Uterus (tissue), 4 donors: ENCODE data around the gene BBS7. TPM values are rescaled to one million over a fixed set of nuclear protein-coding genes. Genes with fewer than 3 reads are reported as not detected.

Experiments used
- DNase-seq, 2 donors: peaks; one replicate each; pipeline ENCODE4 v3.0.0-alpha.2; 2019 to 2020
- H3K27ac ChIP-seq, 2 donors: fragments of 200-600 bp; sonication (generic); 1 replicate in 1 of 2; 2 replicates in 1 of 2; pipeline ENCODE4 v1.5.1; 2016 to 2018
- H3K27me3 ChIP-seq, 2 donors: fragments of 200-600 bp; sonication (generic); one replicate each; pipeline ENCODE4 v1.5.1; 2018 to 2019; ENCODE audit warnings: control low read depth in 1 of 2
- H3K36me3 ChIP-seq, 2 donors: fragments of 200-600 bp; sonication (generic); one replicate each; pipeline ENCODE4 v1.5.1; 2019; ENCODE audit warnings: control low read depth in 1 of 2
- H3K4me1 ChIP-seq, 2 donors: fragments of 200-600 bp; sonication (generic); one replicate each; pipeline ENCODE4 v1.5.1; 2018 to 2019; ENCODE audit warnings: control low read depth in 1 of 2
- H3K4me3 ChIP-seq, 2 donors: fragments of 200-600 bp; sonication (generic); 1 replicate in 1 of 2; 2 replicates in 1 of 2; pipeline ENCODE4 v1.5.1; 2018 to 2019; ENCODE audit warnings: mild to moderate bottlenecking in 1 of 2
- H3K9me3 ChIP-seq, 2 donors: fragments of 200-600 bp; sonication (generic); one replicate each; pipeline ENCODE4 v1.5.1; 2019; ENCODE audit warnings: control low read depth in 1 of 2
- POLR2A ChIP-seq, 2 donors: fragments of 450-650 bp; IDR thresholded peaks; one replicate each; pipeline ENCODE4 v1.6.1; 2016; ENCODE audit warnings: antibody characterized with exemption in 2 of 2, mild to moderate bottlenecking in 1 of 2, moderate library complexity in 1 of 2
- intact Hi-C: fragments of 100-400 bp; cut with DNase I; formaldehyde crosslinking; loops from one replicate; pipeline ENCODE4 v1.15.1; 2023; ENCODE audit warnings: low total_unique reads
- total RNA-seq, 4 donors: library from RNA; depleted of rRNA in 3 of 4; stranded (reverse); fragments of >200 nt in 3 of 4; gene quantifications; one replicate each; pipeline versions ENCODE4 v1.1.0 to v1.2.4, GENCODE V29; 2014 to 2023
- TF ChIP-seq, protein P1 (sequence below), 4 experiments: fragments of 200-600 bp in 2 of 4; fragments of 450-650 bp in 2 of 4; sonication (generic) in 2 of 4; IDR thresholded peaks; one replicate each; pipeline ENCODE4 v1.5.1; 2016 to 2019; ENCODE audit warnings: antibody characterized with exemption in 4 of 4, mild to moderate bottlenecking in 2 of 4, moderate library complexity in 1 of 4
- donor health status: DM: yes; HTN: yes; CAD: no.

Gene BBS7
- total RNA-seq, 4 donors from 2014 or later, result 10.3 to 55.8 (median 35.2) TPM

DNA sequence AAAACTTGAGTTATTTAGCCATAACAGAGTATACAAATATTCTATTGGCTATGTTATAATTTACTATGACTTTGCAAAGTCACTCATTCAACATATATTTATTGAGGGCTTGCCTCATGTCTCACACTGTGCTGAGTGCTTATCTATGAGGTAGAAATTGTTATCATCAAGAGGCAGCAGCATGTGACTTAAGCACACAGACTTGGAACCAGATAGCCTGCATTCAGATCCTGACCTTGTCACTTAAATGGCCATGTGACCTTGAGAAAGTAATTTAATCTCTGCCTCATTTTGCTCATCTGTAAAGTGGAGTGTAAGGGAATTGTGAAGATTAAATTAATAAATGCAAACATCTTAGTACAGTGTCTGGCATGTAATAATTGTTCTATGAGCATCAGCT lies 79.3 kb downstream of the BBS7 start:
- no peaks in the 10 kb centered on the region for H3K27me3 ChIP-seq
- H3K4me1 ChIP-seq, result no peaks in the 10 kb centered on the region
- H3K27ac ChIP-seq, result no peak overlapping the region
- H3K36me3 ChIP-seq, result no peaks in the 10 kb centered on the region
- no peak for TF ChIP-seq POLR2A (IDR thresholded peaks at IDR 0.05)
- TF ChIP-seq, protein P1, sequence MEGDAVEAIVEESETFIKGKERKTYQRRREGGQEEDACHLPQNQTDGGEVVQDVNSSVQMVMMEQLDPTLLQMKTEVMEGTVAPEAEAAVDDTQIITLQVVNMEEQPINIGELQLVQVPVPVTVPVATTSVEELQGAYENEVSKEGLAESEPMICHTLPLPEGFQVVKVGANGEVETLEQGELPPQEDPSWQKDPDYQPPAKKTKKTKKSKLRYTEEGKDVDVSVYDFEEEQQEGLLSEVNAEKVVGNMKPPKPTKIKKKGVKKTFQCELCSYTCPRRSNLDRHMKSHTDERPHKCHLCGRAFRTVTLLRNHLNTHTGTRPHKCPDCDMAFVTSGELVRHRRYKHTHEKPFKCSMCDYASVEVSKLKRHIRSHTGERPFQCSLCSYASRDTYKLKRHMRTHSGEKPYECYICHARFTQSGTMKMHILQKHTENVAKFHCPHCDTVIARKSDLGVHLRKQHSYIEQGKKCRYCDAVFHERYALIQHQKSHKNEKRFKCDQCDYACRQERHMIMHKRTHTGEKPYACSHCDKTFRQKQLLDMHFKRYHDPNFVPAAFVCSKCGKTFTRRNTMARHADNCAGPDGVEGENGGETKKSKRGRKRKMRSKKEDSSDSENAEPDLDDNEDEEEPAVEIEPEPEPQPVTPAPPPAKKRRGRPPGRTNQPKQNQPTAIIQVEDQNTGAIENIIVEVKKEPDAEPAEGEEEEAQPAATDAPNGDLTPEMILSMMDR (IDR thresholded peaks at IDR 0.05), result no peak
- intact Hi-C loops, result no loop called here
- H3K4me3 ChIP-seq, result no peak overlapping the region
- DNase-seq, result no peak
- H3K9me3 ChIP-seq, result no peaks in the 10 kb centered on the region

DNA sequence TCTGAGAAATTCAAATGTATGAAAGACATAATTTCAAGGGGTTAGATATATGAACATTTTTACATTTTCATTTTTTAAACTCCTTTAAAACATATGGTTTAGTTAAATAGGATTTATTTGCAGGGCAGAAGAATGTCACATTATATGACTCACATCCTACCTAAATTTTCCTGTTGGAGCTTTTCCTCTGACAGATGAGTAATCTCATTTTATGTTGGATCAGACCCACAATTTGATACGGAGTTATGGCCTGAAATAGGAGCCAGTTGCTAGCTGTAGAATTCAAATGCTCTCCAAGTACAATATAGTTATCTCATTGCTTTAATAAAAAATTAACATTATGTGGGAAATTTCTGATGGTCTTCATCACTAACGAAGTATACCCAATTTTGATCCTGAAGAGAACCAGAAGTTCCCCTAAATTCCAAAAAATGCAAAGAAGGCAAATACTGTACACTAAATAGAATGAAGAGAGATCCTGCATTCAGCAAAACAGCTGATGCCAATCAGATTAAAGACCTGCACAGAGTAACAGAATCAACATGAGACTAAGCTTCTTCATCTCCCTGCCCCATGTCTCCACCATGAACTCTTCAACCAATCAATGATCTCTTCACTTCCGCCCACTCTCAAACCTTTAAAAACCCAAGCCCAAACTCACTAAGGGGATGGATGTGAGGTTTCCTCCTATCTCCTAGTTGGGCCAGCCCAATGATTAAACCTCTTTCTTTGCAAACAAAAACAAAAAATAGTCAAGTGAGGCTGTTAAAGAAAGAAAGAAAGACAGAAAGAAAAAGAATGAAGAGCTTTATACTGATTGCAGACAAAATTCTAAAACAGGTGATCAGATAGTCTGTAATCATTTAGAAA lies 80.1 kb downstream of the BBS7 start:
- TF ChIP-seq, protein P1 (IDR thresholded peaks at IDR 0.05), result no peak
- no peak for TF ChIP-seq POLR2A (IDR thresholded peaks at IDR 0.05)
- no peak for DNase-seq
- Histone ChIP-seq H3K36me3 (no peaks in the 10 kb centered on the region), H3K27ac (no peak overlapping the region), H3K4me1 (no peaks in the 10 kb centered on the region), H3K9me3 (no peaks in the 10 kb centered on the region), H3K27me3 (no peaks in the 10 kb centered on the region), H3K4me3 (no peak overlapping the region)
- intact Hi-C loops, result no loop called here

DNA sequence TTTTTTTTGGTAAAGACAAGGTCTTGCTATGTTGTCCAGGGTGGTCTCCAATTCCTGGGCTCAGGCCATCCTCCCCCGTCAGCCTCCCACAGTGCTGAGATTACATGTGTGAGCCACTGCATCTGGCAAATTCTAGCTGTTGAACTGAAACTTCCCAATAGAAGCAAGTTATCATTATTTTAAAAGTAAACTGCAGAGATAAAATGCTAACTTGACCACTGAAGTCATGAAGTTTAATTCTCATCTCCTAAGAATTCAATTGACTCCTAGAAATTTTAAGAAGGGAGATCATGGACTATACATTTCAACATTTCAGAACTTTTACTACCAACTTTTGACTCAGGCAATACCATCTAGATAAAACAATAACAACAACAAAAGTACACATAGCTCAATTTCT lies 80.8 kb downstream of the BBS7 start:
- Histone ChIP-seq H3K27ac (no peak overlapping the region), H3K4me1 (no peaks in the 10 kb centered on the region), H3K4me3 (no peak overlapping the region), H3K9me3 (no peaks in the 10 kb centered on the region), H3K36me3 (no peaks in the 10 kb centered on the region), H3K27me3 (no peaks in the 10 kb centered on the region)
- TF ChIP-seq, protein P1 (IDR thresholded peaks at IDR 0.05), result no peak
- no peak for TF ChIP-seq POLR2A (IDR thresholded peaks at IDR 0.05)
- DNase-seq, result no peak
- intact Hi-C loops, result no loop called here

DNA sequence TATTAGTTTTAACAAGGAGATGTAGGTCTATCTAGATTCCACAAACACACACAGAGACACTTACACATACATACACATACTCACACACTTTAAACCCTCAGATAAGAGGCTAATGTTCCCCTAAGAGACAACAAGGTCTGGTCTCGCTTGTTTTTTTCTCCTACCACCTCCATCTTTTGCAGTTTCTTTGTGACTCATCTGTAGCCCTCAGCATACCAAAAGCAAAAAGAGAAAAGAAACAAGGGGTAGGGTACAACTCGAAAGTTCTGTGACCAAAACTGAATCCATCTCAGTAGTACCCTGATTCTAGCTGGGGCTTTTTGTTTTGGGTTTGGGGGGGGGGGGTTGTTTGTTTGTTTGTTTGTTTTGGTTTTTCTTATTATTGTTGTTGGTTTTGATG lies 81.4 kb downstream of the BBS7 start:
- H3K27me3 ChIP-seq, result no peaks in the 10 kb centered on the region
- no peaks in the 10 kb centered on the region for H3K9me3 ChIP-seq
- no peak for DNase-seq
- intact Hi-C loops, result no loop called here
- H3K4me3 ChIP-seq, result no peak overlapping the region
- H3K4me1 ChIP-seq, result no peaks in the 10 kb centered on the region
- no peak overlapping the region for H3K27ac ChIP-seq
- TF ChIP-seq POLR2A (IDR thresholded peaks at IDR 0.05), result no peak
- TF ChIP-seq, protein P1 (IDR thresholded peaks at IDR 0.05), result no peak
- no peaks in the 10 kb centered on the region for H3K36me3 ChIP-seq

GRCh38 chr4:121786221-121786620 lies 84.1 kb downstream of the BBS7 start:
- Histone ChIP-seq H3K27me3 (no peaks in the 10 kb centered on the region), H3K27ac (no peak overlapping the region), H3K4me1 (no peaks in the 10 kb centered on the region), H3K36me3 (no peaks in the 10 kb centered on the region), H3K9me3 (no peaks in the 10 kb centered on the region), H3K4me3 (no peak overlapping the region)
- DNase-seq, result no peak
- intact Hi-C loops, result no loop called here
- TF ChIP-seq POLR2A (IDR thresholded peaks at IDR 0.05), result no peak
- TF ChIP-seq, protein P1 (IDR thresholded peaks at IDR 0.05), result no peak
